ENCODE measurements around the gene CENATAC.
A peak's percentile ranks its signal among the peaks of the same experiment; 100 is the strongest.
"Not testable (repeated sequence)": the region's sequence is repeated elsewhere in the genome, so short reads cannot be mapped to it uniquely, and the experiment has no call there.

CENATAC gene

GRCh38 chr11:118980191-118980881 lies 17.6 kb upstream of the CENATAC start:
- no peaks in the 10 kb centered on the region for H3K79me2 ChIP-seq
- TF ChIP-seq, protein P1, sequence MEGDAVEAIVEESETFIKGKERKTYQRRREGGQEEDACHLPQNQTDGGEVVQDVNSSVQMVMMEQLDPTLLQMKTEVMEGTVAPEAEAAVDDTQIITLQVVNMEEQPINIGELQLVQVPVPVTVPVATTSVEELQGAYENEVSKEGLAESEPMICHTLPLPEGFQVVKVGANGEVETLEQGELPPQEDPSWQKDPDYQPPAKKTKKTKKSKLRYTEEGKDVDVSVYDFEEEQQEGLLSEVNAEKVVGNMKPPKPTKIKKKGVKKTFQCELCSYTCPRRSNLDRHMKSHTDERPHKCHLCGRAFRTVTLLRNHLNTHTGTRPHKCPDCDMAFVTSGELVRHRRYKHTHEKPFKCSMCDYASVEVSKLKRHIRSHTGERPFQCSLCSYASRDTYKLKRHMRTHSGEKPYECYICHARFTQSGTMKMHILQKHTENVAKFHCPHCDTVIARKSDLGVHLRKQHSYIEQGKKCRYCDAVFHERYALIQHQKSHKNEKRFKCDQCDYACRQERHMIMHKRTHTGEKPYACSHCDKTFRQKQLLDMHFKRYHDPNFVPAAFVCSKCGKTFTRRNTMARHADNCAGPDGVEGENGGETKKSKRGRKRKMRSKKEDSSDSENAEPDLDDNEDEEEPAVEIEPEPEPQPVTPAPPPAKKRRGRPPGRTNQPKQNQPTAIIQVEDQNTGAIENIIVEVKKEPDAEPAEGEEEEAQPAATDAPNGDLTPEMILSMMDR (IDR thresholded peaks at IDR 0.05) = no peak
- no peaks in the 10 kb centered on the region for H3K9me3 ChIP-seq (ENCODE audit: control insufficient read depth, low read length)
- no peak overlapping the region for H3K9ac ChIP-seq
- no peaks in the 10 kb centered on the region for H3K27me3 ChIP-seq (ENCODE audit: control insufficient read depth, insufficient read depth, low read length)
- H3K4me2 ChIP-seq (ENCODE audit: low read length) = no peak overlapping the region
- no peak overlapping the region for H3K27ac ChIP-seq
- no peaks in the 10 kb centered on the region for H3K36me3 ChIP-seq (ENCODE audit: control insufficient read depth, insufficient read depth, low read length)
- peak overlapping the region; percentile 34 for H2AFZ ChIP-seq
- no peak overlapping the region for H3K4me3 ChIP-seq (ENCODE audit: low read depth, low read length)
- H3K4me1 ChIP-seq = no peaks in the 10 kb centered on the region

GRCh38 chr11:118984337-118984736 lies 13.6 kb upstream of the CENATAC start:
- not testable (repeated sequence) for H3K4me3 ChIP-seq (ENCODE audit: low read depth, low read length); H3K36me3 ChIP-seq (ENCODE audit: control insufficient read depth, insufficient read depth, low read length); H3K27me3 ChIP-seq (ENCODE audit: control insufficient read depth, insufficient read depth, low read length); H3K4me2 ChIP-seq (ENCODE audit: low read length); H3K9ac ChIP-seq; H3K79me2 ChIP-seq; H2AFZ ChIP-seq; H3K27ac ChIP-seq; H3K9me3 ChIP-seq (ENCODE audit: control insufficient read depth, low read length); H3K4me1 ChIP-seq

- TF ChIP-seq, protein P1 (IDR thresholded peaks at IDR 0.05) = no peak
- H3K4me1 ChIP-seq = no peaks in the 10 kb centered on the region
- H3K9me3 ChIP-seq (ENCODE audit: control insufficient read depth, low read length) = no peaks in the 10 kb centered on the region
- no peak overlapping the region for H2AFZ ChIP-seq
- no peak overlapping the region for H3K4me2 ChIP-seq (ENCODE audit: low read length)
- no peaks in the 10 kb centered on the region for H3K36me3 ChIP-seq (ENCODE audit: control insufficient read depth, insufficient read depth, low read length)
- no peaks in the 10 kb centered on the region for H3K27me3 ChIP-seq (ENCODE audit: control insufficient read depth, insufficient read depth, low read length)
- no peak overlapping the region for H3K4me3 ChIP-seq (ENCODE audit: low read depth, low read length)
- H3K9ac ChIP-seq = no peak overlapping the region
- H3K27ac ChIP-seq = no peak overlapping the region
- H3K79me2 ChIP-seq = no peaks in the 10 kb centered on the region
Observed at GRCh38 chr11:118984825-118985224, 13.1 kb upstream of the CENATAC start.

GRCh38 chr11:118988280-118988679 lies 9.7 kb upstream of the CENATAC start:
- H2AFZ ChIP-seq = no peak overlapping the region
- no peaks in the 10 kb centered on the region for H3K9me3 ChIP-seq (ENCODE audit: control insufficient read depth, low read length)
- H3K79me2 ChIP-seq = no peaks in the 10 kb centered on the region
- H3K27ac ChIP-seq = no peak overlapping the region
- no peak overlapping the region for H3K4me3 ChIP-seq (ENCODE audit: low read depth, low read length)
- H3K27me3 ChIP-seq (ENCODE audit: control insufficient read depth, insufficient read depth, low read length) = no peaks in the 10 kb centered on the region
- H3K4me1 ChIP-seq = no peaks in the 10 kb centered on the region
- H3K9ac ChIP-seq = no peak overlapping the region
- no peaks in the 10 kb centered on the region for H3K36me3 ChIP-seq (ENCODE audit: control insufficient read depth, insufficient read depth, low read length)
- TF ChIP-seq, protein P1 (IDR thresholded peaks at IDR 0.05) = no peak
- H3K4me2 ChIP-seq (ENCODE audit: low read length) = no peak overlapping the region

- not testable (repeated sequence) for H3K9me3 ChIP-seq (ENCODE audit: control insufficient read depth, low read length); H3K4me3 ChIP-seq (ENCODE audit: low read depth, low read length); H3K27me3 ChIP-seq (ENCODE audit: control insufficient read depth, insufficient read depth, low read length); H2AFZ ChIP-seq; H3K36me3 ChIP-seq (ENCODE audit: control insufficient read depth, insufficient read depth, low read length); H3K79me2 ChIP-seq; H3K27ac ChIP-seq; H3K4me1 ChIP-seq; H3K4me2 ChIP-seq (ENCODE audit: low read length); H3K9ac ChIP-seq
Observed at GRCh38 chr11:118991486-118992038, 6.4 kb upstream of the CENATAC start.

Measured in parathyroid adenoma (tissue), 2 donors.